Fibroblast of lung (primary cell): ENCODE data around the gene CHD6. TPM values are rescaled to one million over a fixed set of nuclear protein-coding genes. Genes with fewer than 3 reads are reported as not detected.

ENCODE experiments used
- DNase-seq, 2 donors: peaks; one replicate each; pipeline versions ENCODE4 v3.0.0 to v3.0.0-alpha.2; 2010; ENCODE audit warnings: low read depth in 2 of 2
- H2AFZ ChIP-seq: 2 replicates; pipeline ENCODE4 v1.5.1; 2012; ENCODE audit warnings: low read length, control low read depth, inconsistent platforms
- H3K27ac ChIP-seq: 2 replicates; pipeline ENCODE4 v1.5.1; 2011; ENCODE audit warnings: low read length, control low read depth; ENCODE audit not compliant: insufficient read depth
- H3K27me3 ChIP-seq: 2 replicates; pipeline ENCODE4 v1.5.1; 2011; ENCODE audit warnings: mild to moderate bottlenecking, low read length; ENCODE audit not compliant: control insufficient read depth, insufficient read depth
- H3K36me3 ChIP-seq: 2 replicates; pipeline ENCODE4 v1.5.1; 2011; ENCODE audit warnings: low read length; ENCODE audit not compliant: control insufficient read depth, insufficient read depth
- H3K4me1 ChIP-seq: 2 replicates; pipeline ENCODE4 v1.5.1; 2011; ENCODE audit warnings: low read length; ENCODE audit not compliant: control insufficient read depth, insufficient read depth; ENCODE audit errors: extremely low read depth
- H3K4me2 ChIP-seq: 2 replicates; pipeline ENCODE4 v1.5.1; 2011; ENCODE audit warnings: low read length, control low read depth; ENCODE audit not compliant: insufficient read depth; ENCODE audit errors: extremely low read depth
- H3K4me3 ChIP-seq, 4 experiments: fragments of 200-600 bp in 1 of 4; sonication (generic) in 1 of 4; replicated peaks in 1 of 4; 2 replicates each; pipeline ENCODE4 v1.5.1; 2011 to 2016; ENCODE audit warnings: low read length in 4 of 4, low read depth in 3 of 4, mild to moderate bottlenecking in 3 of 4, control low read depth in 2 of 4, inconsistent platforms in 1 of 4, mixed read lengths in 1 of 4; ENCODE audit not compliant: insufficient read depth in 1 of 4; ENCODE audit errors: control extremely low read depth in 1 of 4
- H3K79me2 ChIP-seq: 2 replicates; pipeline ENCODE4 v1.5.1; 2012; ENCODE audit warnings: mild to moderate bottlenecking, low read length, inconsistent platforms; ENCODE audit not compliant: control insufficient read depth, insufficient read depth
- H3K9ac ChIP-seq: 2 replicates; pipeline ENCODE4 v1.5.1; 2011; ENCODE audit warnings: mild to moderate bottlenecking, low read length, control low read depth; ENCODE audit not compliant: insufficient read depth
- H3K9me3 ChIP-seq: 2 replicates; pipeline ENCODE4 v1.5.1; 2012; ENCODE audit warnings: low read depth, low read length; ENCODE audit not compliant: control insufficient read depth, insufficient read depth
- H4K20me1 ChIP-seq: 2 replicates; pipeline ENCODE4 v1.5.1; 2011; ENCODE audit warnings: low read length; ENCODE audit not compliant: control insufficient read depth, insufficient read depth; ENCODE audit errors: extremely low read depth
- CTCF ChIP-seq, 2 donors: IDR thresholded peaks in 1 of 2; conservative IDR thresholded peaks in 1 of 2; 1 replicate in 1 of 2; 2 replicates in 1 of 2; pipeline ENCODE4 v1.5.1; 2011 to 2012; ENCODE audit warnings: low read length in 2 of 2, control low read depth in 1 of 2, inconsistent platforms in 1 of 2, low read depth in 1 of 2, mild to moderate bottlenecking in 1 of 2
- EZH2 ChIP-seq: IDR thresholded peaks from 2 replicates; pipeline ENCODE4 v1.5.1; 2012; ENCODE audit warnings: low read length, control low read depth, mild to moderate bottlenecking; ENCODE audit errors: missing control alignments
- polyA plus RNA-seq, 2 donors: library from polyadenylated mRNA; depleted of rRNA in 1 of 2; stranded (reverse) in 1 of 2; unstranded in 1 of 2; fragments of >200 nt; gene quantifications; 2 replicates each; pipeline ENCODE4 v1.2.1, GENCODE V29; 2011 to 2012; ENCODE audit warnings: missing spikeins in 1 of 2
- total RNA-seq: library from RNA; depleted of rRNA; stranded (reverse); fragments of >200 nt; gene quantifications from 2 replicates; pipeline ENCODE4 v1.2.1, GENCODE V29; 2014

CHD6 gene
- total and polyA plus RNA-seq, 2 donors (not counting 1 experiment from before 2014, with no cell fraction given), result 13.4 to 25.9 TPM

DNA sequence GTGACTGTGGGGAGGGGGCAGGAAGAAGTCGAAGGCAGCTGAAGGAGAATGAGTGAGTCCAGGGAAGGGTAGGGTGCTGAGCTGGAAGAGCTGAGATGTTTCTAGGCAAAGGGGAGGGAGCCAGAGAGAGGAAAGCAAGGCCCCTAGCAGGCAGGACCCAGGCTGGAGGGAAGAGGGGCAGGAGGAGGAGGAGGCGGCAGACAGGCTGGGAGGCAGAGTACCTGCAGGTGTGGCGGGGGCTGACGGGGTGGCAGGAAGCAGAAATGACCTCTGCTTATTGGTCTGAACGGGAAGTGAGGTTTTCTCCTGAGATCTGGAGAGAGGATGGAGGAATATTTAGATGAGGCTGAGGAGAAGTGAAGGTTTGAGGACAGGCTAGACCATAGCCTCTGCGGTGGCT, 240.9 kb downstream of the CHD6 start:
- TF ChIP-seq EZH2, result no peak
- TF ChIP-seq CTCF (conservative IDR thresholded peaks at IDR 0.05 in 1 of 2, IDR thresholded peaks at IDR 0.05 in 1 of 2; ENCODE audit: low read depth in 1 of 2, low read length in 2 of 2), result no peak
- no peaks in the 10 kb centered on the region for H4K20me1 ChIP-seq
- no peak overlapping the region for H2AFZ ChIP-seq
- H3K4me1 ChIP-seq, result no peaks in the 10 kb centered on the region
- DNase-seq, result no peak
- no peaks in the 10 kb centered on the region for H3K9me3 ChIP-seq
- H3K27me3 ChIP-seq, result peaks cover 8% of the 10 kb centered on the region
- H3K4me3 ChIP-seq, result no peak overlapping the region
- no peaks in the 10 kb centered on the region for H3K79me2 ChIP-seq
- H3K36me3 ChIP-seq, result no peaks in the 10 kb centered on the region
- H3K4me2 ChIP-seq, result no peak overlapping the region
- no peak overlapping the region for H3K27ac ChIP-seq
- H3K9ac ChIP-seq, result no peak overlapping the region

- no peaks in the 10 kb centered on the region for H3K9me3 ChIP-seq
- no peak overlapping the region for H3K4me3 ChIP-seq
- no peaks in the 10 kb centered on the region for H3K4me1 ChIP-seq
- no peak overlapping the region for H2AFZ ChIP-seq
- H3K9ac ChIP-seq, result no peak overlapping the region
- no peaks in the 10 kb centered on the region for H4K20me1 ChIP-seq
- DNase-seq, result no peak
- H3K27me3 ChIP-seq, result peaks cover 8% of the 10 kb centered on the region
- H3K79me2 ChIP-seq, result no peaks in the 10 kb centered on the region
- H3K4me2 ChIP-seq, result no peak overlapping the region
- H3K27ac ChIP-seq, result no peak overlapping the region
- TF ChIP-seq CTCF (conservative IDR thresholded peaks at IDR 0.05 in 1 of 2, IDR thresholded peaks at IDR 0.05 in 1 of 2; ENCODE audit: low read depth in 1 of 2, low read length in 2 of 2) (no peak), EZH2 (no peak)
- H3K36me3 ChIP-seq, result no peaks in the 10 kb centered on the region
These were observed 241.8 kb downstream of the CHD6 start for GRCh38 chr20:41376349-41376748.

DNA sequence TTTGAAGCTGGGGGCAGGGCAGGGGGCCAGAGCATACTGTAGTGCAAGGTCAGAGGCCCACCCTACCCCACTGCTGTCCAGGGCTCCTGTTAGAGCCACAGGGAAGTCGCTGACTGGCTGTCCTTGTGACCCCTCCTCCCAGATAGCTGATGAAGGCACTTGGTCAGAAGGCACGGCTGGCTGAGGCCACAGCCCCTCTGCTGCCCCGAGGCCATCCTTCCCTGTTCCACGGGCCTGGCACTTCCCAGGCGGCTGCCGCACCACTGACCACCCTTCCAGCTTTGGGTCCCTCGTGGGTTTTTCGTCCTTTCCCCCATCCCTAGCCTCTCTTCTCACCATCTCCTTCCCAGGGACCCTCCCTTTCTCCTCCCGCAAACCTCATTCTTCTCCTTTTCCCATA, 242.3 kb downstream of the CHD6 start:
- H3K27ac ChIP-seq, result no peak overlapping the region
- H3K79me2 ChIP-seq, result no peaks in the 10 kb centered on the region
- peaks cover 8% of the 10 kb centered on the region for H3K27me3 ChIP-seq
- no peaks in the 10 kb centered on the region for H3K4me1 ChIP-seq
- no peaks in the 10 kb centered on the region for H3K36me3 ChIP-seq
- no peak overlapping the region for H3K9ac ChIP-seq
- TF ChIP-seq EZH2, result no peak
- no peak for TF ChIP-seq CTCF (conservative IDR thresholded peaks at IDR 0.05 in 1 of 2, IDR thresholded peaks at IDR 0.05 in 1 of 2; ENCODE audit: low read depth in 1 of 2, low read length in 2 of 2)
- no peaks in the 10 kb centered on the region for H3K9me3 ChIP-seq
- no peak for DNase-seq
- H2AFZ ChIP-seq, result no peak overlapping the region
- no peak overlapping the region for H3K4me3 ChIP-seq
- H3K4me2 ChIP-seq, result no peak overlapping the region
- no peaks in the 10 kb centered on the region for H4K20me1 ChIP-seq
